Measurements from ENCODE around the gene CSTF1.

The CSTF1 gene

DNA sequence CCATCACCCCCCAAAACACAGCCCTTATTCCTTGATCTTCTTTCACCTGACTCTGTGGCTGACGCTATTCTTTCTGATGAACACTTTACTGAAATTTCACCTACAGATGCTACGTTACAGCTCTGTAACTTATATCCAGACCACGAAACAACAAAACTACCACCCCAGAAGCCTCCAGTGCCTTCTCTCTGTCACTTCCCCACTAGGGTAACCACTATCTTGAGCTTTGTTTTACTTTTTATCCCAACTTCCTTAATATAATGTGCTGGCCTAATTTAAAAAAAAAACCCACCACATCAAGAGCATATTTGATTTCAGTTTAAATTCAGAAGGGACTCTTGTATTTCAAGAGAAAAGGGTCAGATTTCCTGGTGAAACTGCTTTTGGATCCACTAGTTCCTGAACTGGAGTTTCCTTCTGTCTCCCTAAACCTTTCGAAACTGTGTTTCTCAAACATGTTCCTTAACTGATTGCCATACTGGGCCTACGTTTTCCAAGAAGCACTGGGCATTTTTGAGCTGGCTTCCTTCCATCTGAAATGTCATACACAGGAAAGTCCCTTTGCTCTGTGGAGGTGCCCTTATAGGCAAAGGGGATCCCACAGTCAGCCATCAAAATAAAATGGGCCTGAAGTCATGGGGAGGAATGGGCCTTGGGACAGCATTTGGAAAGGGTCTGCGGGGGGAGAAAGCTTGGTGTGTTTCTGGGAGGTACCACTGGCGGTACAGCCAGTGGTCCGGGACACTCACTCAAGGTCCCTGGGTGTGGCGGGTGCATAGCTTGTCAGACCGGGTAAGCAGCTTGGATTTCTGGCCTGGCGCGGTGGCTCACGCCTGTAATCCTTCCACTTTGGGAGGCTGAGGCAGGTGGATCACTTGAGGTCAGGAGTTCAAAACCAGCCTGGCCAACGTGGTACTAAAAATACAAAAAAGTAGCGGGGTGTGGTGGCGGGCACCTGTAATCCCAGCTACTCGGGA, 50.2 kb downstream of the CSTF1 start:
- no peak for DNase-seq (ENCODE audit: low read depth, low spot score)
- no peak overlapping the region for H3K4me3 ChIP-seq (ENCODE audit: low read length)

DNA sequence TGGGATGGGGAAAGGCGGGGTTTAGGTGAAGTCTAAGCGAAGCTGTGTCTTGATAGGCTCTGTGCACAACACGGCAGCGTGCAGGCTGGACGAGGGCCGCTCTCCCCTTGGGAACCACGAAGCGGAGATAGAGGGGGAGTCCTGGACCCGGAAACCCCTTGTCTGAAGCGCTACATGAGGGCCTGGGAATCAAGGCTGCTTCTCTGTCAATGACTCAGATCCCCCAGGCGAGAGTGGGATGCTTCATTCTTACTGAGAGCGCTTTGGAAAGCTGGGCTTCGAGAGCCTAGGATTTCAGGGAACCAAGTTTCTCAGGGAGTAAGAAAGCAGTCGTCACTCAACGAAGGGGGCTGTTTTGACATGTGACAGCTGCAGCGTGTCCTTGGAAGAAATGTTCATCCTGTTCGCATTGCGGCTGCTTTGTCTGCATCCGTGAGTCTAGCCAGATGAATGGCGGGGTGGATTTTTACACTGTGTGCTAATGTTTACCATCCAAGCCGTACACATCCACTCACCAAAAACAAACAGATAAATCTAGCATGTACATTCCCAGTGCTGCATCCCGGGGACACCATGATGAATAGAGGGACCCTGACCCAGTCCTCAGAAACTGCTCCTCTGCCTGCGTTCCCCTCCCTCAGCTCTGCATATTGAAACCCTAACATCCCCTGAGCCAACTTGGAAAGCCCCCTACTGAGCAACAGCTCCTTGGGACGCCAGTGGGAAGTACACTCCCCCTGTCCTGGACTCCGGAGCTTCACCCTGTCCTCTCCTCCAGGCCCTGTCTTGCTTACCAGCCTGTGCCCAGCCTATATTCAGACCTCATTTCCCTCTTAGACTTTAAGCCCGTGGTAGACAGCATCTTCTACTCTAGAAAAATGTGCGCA, 51.5 kb downstream of the CSTF1 start:
- DNase-seq (ENCODE audit: low read depth, low spot score) = no peak
- no peak overlapping the region for H3K4me3 ChIP-seq (ENCODE audit: low read length)

DNA sequence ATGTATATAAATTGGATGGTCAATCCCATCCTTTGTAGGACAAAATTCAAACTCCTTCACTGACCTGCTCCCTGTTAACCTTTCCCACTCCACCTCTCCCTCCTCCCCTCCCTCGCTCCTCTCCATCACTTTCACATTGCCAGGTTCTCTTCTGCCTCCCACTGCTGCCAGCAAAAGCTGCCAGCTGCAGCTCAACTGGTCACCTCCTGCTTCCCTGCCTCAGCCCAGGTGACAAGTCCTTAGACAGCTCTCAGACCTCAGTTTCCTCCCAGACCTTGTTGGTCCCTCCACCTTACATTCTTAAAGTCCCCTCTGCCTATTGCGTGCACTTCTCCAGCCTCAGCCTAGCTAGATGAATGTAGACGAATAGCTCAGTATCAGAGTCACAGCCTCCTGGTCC, 52.7 kb downstream of the CSTF1 start:
- no peak for DNase-seq (ENCODE audit: low read depth, low spot score)
- H3K4me3 ChIP-seq (ENCODE audit: low read length) = no peak overlapping the region

DNA sequence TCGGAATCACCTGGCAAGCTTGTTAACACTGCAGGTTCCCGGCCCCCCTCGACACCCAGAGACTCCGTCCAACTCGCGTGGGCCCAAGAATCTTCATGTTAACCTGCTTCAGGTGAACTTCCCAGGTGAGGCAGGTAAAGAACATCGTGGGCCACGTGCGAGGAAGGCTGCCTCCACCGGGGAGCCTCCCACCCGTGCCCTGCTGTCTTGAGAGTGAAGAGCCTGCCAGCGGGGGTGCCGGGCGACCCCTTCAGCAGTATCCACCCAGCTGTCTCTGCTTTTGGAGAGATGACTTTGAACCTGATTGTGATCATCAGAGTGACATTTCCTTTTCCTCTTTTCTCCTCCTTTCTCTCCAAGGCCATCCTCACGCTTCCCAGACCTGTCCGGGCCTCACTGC, 53.1 kb downstream of the CSTF1 start:
- DNase-seq (ENCODE audit: low read depth, low spot score) = no peak
- no peak overlapping the region for H3K4me3 ChIP-seq (ENCODE audit: low read length)

DNA sequence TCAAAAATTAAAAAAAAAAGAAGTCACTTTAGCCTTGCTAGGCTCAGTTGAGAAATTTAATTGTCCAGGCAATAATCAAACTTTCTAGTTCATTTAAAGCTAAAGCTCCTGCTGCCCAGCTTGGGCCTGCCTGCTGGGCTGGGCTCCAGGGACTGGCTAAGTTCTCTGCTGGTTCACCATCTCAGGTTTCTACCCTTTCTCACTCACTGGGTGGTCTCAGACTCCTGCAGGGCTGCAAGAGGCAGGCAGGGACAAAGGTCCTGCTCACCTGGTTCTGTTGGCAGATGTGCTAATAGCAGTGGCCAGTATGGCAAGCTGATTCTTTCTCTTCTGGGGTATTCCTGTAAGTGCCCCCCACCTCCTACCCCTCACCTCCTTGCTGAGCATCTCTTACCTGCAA, 54.8 kb downstream of the CSTF1 start:
- DNase-seq (ENCODE audit: low read depth, low spot score) = no peak
- no peak overlapping the region for H3K4me3 ChIP-seq (ENCODE audit: low read length)

DNA sequence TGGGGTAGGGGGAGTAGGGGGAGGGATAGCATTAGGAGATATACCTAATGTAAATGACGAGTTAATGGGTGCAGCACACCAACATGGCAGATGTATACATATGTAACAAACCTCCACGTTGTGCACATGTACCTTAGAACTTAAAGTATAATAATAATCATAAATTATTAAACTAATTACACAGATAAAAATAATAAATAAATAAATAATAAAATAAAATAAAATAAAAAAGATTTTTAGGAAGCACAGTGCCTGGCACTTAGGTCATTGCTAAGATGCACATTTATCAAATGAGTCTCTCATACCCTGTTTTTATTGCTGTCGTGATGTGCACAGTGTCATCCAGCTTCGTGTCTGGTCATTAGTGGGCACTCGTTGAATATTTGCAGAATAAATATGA, 57.0 kb downstream of the CSTF1 start:
- no peak overlapping the region for H3K4me3 ChIP-seq (ENCODE audit: low read length)
- DNase-seq (ENCODE audit: low read depth, low spot score) = no peak

DNA sequence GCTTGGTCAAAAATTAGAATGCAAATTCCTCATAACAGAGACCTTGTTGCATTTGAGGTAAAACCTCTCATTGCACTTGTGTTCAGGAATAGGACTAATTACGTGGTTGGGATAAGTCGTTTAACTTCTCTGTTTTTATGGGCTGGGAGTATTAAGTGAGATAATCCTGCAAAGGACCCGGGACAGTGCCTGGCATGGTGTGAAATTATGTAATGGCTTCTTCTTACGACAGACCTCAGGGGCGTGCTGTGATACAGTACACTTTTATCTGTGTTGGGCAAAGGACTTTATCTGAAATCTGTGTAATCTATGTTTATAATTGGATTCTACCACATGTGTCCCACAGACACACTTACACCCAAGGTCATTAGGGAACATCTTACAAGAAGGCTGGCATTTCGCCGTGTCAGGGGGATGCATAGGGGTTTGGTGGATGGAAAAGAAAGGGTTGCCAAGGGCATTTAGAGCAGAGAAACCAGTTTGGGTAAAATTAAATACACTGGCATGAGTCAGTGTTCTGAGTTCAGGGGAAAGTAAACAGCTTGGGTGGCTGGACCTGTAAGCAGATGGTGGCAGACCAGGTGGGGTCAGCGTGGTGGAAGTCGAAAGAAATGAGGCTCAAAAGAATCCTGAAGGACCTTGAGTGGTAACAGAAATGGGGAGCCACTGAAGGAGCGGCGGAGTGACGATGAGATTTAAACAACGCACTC, 58.8 kb downstream of the CSTF1 start:
- H3K4me3 ChIP-seq (ENCODE audit: low read length) = no peak overlapping the region
- DNase-seq (ENCODE audit: low read depth, low spot score) = no peak

DNA sequence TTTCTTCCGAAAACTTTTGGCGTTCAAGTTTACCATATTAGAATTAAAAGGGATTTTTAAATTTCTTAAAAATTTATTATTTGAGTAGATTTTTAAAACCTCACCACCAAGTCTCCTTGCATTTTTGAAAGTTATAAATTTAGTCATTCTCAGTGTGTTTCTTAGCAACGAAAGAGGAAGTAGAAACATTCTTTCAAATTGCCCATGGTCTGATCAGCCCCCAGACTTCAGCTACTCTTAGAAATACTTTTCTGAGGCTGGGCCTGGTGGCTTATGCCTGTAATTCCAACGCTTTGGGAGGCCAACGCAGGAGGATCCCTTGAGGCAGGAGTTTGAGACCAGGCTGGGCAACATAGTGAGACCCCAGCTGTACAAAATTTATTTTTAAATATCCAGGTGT, 60.9 kb downstream of the CSTF1 start:
- H3K4me3 ChIP-seq (ENCODE audit: low read length) = no peak overlapping the region
- DNase-seq (ENCODE audit: low read depth, low spot score) = no peak

DNA sequence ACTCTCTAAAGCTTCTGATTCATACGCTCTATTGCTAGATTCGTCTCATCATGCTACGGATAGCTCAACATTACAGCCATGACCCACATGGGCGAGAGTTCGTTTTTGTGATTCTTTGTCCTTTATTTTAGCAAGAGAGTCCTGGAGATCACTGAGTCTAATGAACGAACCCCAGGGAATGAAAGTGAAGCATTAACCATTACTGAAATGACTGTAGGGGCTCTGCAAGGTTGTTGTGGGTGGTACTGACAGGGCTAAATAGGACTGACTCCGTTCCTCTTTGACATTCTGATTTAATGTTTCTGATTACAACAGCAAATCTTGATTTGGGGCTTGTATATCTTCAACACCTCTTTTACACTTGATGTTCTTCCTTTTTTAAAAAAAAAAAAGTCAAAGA, 62.3 kb downstream of the CSTF1 start:
- no peak for DNase-seq (ENCODE audit: low read depth, low spot score)
- no peak overlapping the region for H3K4me3 ChIP-seq (ENCODE audit: low read length)
